Fibroblast of the conjunctiva (primary cell): ENCODE results near the gene ADGRL3.
"Not testable (repeated sequence)": the region's sequence is repeated elsewhere in the genome, so short reads cannot be mapped to it uniquely, and the experiment has no call there.

Experiments used
- DNase-seq: peaks from one replicate; pipeline ENCODE4 v3.0.0-alpha.2; 2010; ENCODE audit warnings: low read depth

Gene ADGRL3

GRCh38 chr4:61646746-61647350, 446.7 kb downstream of the ADGRL3 start:
- not testable (repeated sequence) for DNase-seq

DNA sequence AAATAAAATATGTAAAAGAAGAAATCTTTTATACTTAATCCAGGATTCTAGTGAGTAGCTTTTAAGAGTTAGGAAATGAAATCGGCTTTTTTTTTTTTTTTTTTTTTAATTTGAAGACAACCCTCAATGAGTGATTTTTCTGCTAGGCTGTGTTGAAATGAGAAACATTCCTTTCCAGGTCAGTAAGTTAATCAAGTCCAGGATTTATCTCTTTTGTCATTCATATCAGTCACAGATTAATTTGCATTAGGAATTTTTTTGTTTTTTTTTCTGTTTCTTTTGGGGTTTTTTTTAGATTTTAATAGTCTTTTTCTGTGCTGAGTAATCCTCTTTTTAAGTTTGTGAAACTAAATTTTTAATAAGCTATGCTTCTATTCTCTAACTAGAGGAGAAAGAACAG, 448.1 kb downstream of the ADGRL3 start:
- DNase-seq = no peak

- DNase-seq = no peak
Measured at GRCh38 chr4:61657016-61657415, 456.9 kb downstream of the ADGRL3 start.

GRCh38 chr4:61661960-61662359, 461.8 kb downstream of the ADGRL3 start:
- DNase-seq = no peak

DNA sequence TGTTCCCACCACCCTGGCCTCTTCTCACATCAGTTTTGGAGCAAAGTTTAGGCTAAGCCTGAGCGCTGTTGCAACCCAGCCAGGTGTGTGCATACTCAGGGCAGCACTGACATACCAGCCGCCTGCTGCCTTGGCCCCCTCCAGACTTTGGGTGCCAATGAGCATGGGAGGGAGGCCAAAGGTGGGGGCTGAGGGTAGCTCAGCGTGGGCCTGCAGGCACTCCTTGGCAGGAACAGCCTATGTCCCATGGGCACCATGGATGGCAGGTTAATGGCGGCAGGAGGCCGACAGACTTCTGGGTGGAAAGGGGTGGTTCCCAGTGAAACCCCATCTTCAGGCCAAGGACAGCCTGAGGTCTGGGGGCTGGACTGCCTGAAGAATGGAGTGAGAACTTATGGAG, 462.2 kb downstream of the ADGRL3 start:
- DNase-seq = no peak

DNA sequence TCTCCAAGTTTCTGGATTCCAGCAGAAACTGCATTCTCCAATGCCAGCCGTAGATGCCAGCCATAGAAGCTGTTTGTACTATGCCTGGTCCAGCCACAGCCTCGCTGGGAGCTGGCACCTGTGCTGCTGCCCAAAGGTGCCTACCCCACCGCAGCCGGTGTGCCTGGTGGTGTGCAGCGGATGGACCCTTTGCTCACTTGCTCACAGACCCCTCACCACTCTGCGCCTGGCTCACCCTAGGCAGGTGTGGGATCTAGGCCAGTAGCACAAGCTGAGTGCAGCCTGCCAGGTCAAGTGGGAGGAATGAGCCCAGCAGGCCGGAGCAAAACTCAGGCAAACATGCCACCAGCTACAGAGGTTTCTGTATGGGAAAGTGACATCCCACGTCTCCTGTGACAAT, 463.2 kb downstream of the ADGRL3 start:
- DNase-seq = no peak

- DNase-seq = no peak
Measured at GRCh38 chr4:61665649-61666048, 465.5 kb downstream of the ADGRL3 start.

DNA sequence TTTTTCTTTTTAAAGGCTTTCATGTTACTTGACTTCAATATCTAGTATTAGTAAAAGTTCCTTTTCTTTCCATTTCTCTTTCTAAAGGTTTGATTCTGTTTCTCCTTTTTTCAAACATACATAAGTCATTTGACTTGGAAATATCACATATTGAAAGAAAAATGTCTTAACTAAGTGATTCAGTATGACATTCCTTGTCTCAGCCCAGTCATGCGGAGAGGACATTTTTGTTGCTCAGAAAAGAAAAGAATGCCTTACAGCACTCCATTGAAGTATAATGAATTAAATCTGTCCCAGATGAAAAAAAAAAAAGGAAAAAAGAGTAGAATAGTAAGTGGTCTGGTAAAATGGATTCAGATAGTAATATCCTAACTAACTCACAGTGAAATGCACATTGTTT, 466.1 kb downstream of the ADGRL3 start:
- DNase-seq = no peak

- no peak for DNase-seq
Measured at GRCh38 chr4:61671599-61671998, 471.5 kb downstream of the ADGRL3 start.

DNA sequence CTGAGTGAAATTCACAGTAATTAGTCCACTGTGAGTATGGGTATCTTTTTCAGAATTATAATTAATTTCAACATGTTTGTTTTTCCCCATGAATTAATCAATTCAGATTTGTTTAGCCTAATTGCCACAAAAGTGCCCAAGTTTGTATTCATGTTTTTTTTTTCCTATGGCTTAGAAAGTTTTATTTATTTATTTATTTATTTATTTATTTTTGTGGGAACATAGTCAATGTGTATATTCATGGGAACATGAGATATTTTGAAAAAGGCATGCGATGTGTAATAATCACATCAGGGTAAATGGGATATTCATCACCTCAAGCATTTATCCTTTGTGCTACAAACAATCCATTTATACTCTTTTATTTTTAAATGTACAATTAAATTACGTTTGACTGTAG, 475.3 kb downstream of the ADGRL3 start:
- no peak for DNase-seq

DNA sequence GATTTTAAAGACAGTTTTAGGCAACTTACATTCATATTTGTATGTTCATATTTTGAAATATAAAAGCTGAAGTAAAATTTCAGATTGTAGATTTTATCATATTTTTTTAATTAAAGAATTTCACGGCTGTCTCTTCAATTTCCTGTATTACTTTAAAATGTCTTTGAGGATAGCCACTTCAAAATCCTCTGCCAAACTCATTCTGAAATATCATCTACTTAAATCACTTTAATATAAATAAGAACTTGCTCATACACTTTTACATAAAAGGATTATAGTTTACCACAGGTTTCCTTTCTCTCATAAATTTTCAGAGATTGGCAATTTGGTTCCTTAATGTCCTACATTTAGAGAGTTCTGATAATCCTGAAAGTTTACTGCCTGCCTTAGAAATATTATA, 478.2 kb downstream of the ADGRL3 start:
- no peak for DNase-seq

- no peak for DNase-seq
Measured at GRCh38 chr4:61693520-61693919, 493.4 kb downstream of the ADGRL3 start.

GRCh38 chr4:61714387-61714911, 514.3 kb downstream of the ADGRL3 start:
- DNase-seq = no peak

DNA sequence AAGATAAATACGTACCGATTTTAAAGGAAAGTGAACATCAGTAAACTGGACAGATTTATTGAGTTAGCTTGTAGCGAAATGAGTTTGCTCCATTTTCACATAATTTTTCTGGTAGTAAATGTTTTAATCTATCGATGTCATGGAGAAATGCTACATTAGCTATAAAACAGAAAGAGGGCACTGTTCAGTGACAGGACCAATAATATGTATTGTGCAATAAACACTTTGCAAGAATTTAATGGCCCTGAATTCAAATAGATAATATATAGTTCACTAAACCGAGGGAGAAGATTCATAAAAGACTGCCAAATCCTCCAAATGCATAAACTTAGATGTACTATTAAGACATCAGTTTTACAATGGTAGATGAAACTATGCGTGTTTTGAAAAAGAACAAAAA, 516.3 kb downstream of the ADGRL3 start:
- DNase-seq = no peak

- no peak for DNase-seq
Measured at GRCh38 chr4:61723492-61723891, 523.4 kb downstream of the ADGRL3 start.

- DNase-seq = no peak
Measured at GRCh38 chr4:61727286-61727685, 527.2 kb downstream of the ADGRL3 start.

DNA sequence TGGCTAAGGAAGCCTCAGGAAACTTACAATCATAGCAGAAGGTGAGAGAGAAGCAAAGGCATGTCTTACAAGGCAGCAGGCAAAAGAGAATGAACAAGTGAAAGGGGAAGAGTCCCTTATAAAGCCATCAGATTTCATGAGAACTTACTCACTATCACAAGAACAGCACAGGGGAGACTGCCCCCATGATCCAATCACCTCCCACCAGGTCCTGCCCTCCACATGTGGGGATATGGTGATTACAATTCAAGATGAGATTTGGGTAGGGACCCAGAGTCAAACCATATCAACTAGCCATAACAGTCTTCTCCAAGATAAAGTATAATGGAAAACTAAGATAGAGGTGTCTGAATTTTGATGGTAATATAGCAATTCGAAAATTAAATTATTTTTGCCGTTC, 534.3 kb downstream of the ADGRL3 start:
- DNase-seq = no peak

DNA sequence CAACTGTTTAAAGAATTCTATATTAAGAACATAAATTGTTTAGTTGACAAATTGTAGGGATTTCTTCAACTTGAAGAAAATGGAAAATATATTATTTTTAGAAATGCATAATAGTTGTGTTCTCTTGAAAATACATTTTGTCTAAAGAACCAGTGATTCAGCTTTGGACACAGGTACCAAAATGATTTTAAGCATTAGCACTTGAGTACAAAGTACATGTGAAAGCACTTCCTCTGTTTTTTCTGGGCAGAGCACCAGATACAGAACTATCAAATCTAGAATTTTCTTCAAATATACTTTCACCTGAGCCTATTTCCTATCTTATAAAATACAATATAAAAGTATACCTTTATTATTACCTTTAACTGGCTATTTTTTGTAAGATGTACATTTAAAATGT, 539.8 kb downstream of the ADGRL3 start:
- DNase-seq = no peak

GRCh38 chr4:61740886-61741285, 540.8 kb downstream of the ADGRL3 start:
- DNase-seq = no peak

GRCh38 chr4:61741327-61742096, 541.4 kb downstream of the ADGRL3 start:
- no peak for DNase-seq

GRCh38 chr4:61750810-61751209, 550.7 kb downstream of the ADGRL3 start:
- no peak for DNase-seq

DNA sequence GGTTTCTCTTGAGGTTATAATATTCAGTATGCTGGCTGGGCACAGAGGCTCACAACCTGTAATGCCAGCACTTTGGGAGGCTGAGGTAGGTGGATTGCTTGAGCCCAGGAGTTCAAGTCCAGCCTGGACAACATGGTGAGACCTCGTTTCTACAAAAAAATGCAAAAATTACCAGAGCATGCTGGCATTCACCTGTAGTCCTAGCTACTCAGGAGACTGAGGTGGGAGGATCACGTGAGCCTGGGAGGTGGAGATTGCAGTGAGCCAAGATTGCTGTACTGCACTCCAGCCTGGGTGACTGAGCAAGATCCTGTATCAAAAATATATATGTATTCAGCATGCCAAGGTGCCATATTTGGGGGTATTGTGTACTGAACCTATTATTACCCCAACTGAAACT, 552.5 kb downstream of the ADGRL3 start:
- no peak for DNase-seq

GRCh38 chr4:61753739-61754138, 553.6 kb downstream of the ADGRL3 start:
- no peak for DNase-seq

- not testable (repeated sequence) for DNase-seq
Measured at GRCh38 chr4:61756937-61757336, 556.8 kb downstream of the ADGRL3 start.
